ENCODE measurements around the gene ZBTB39.
"Not testable (repeated sequence)": the region's sequence is repeated elsewhere in the genome, so short reads cannot be mapped to it uniquely, and the experiment has no call there.

The ZBTB39 gene

GRCh38 chr12:56998981-56999380 is 7.4 kb downstream of the ZBTB39 start:
- no peak for DNase-seq

- DNase-seq: no peak
These were observed 8.0 kb downstream of the ZBTB39 start for GRCh38 chr12:56998316-56998715.

GRCh38 chr12:56996793-56997545 is 9.4 kb downstream of the ZBTB39 start:
- DNase-seq: no peak

GRCh38 chr12:56995930-56996496 is 10.3 kb downstream of the ZBTB39 start:
- no peak for DNase-seq

- no peak for DNase-seq
These were observed 11.0 kb downstream of the ZBTB39 start for GRCh38 chr12:56995201-56995929.

- DNase-seq: no peak
These were observed 12.1 kb downstream of the ZBTB39 start for GRCh38 chr12:56994231-56994746.

GRCh38 chr12:56993346-56993745 is 13.0 kb downstream of the ZBTB39 start:
- no peak for DNase-seq

GRCh38 chr12:56991319-56992246 is 14.8 kb downstream of the ZBTB39 start:
- no peak for DNase-seq

- no peak for DNase-seq
These were observed 15.6 kb downstream of the ZBTB39 start for GRCh38 chr12:56990648-56991318.

- DNase-seq: no peak
These were observed 16.3 kb downstream of the ZBTB39 start for GRCh38 chr12:56989861-56990610.

- DNase-seq: no peak
These were observed 18.1 kb downstream of the ZBTB39 start for GRCh38 chr12:56988207-56988739.

- peak; percentile 82 for DNase-seq
These were observed 18.7 kb downstream of the ZBTB39 start for GRCh38 chr12:56987551-56988053.

- no peak for DNase-seq
These were observed 19.3 kb downstream of the ZBTB39 start for GRCh38 chr12:56987011-56987410.

- DNase-seq: not testable (repeated sequence)
These were observed 20.6 kb downstream of the ZBTB39 start for GRCh38 chr12:56985714-56986113.

- DNase-seq: no peak
These were observed 23.0 kb downstream of the ZBTB39 start for GRCh38 chr12:56983386-56983785.

- not testable (repeated sequence) for DNase-seq
These were observed 23.6 kb downstream of the ZBTB39 start for GRCh38 chr12:56982578-56983236.

- DNase-seq: no peak
These were observed 25.3 kb downstream of the ZBTB39 start for GRCh38 chr12:56980941-56981530.

- no peak for DNase-seq
These were observed 26.1 kb downstream of the ZBTB39 start for GRCh38 chr12:56980268-56980667.

- DNase-seq: no peak
These were observed 26.7 kb downstream of the ZBTB39 start for GRCh38 chr12:56979628-56980027.

Data from NCI-H1694 (cell line).